RWPE2 (cell line): ENCODE measurements around the gene NHERF2.
"Not testable (repeated sequence)": the region's sequence is repeated elsewhere in the genome, so short reads cannot be mapped to it uniquely, and the experiment has no call there.

Experiments
- ATAC-seq: fragments of 200-7000 bp; cut with Tn5 transposase; 3 replicates; pipeline ENCODE4 v1.9.1; 2021; ENCODE audit warnings: low read depth
- DNase-seq: peaks from one replicate; pipeline ENCODE4 v3.0.0-alpha.2; 2020; ENCODE audit warnings: low spot score
- H3K27ac ChIP-seq: fragments of 450-650 bp; 2 replicates; pipeline ENCODE4 v1.5.1; 2017; ENCODE audit warnings: mild to moderate bottlenecking; ENCODE audit not compliant: poor library complexity, severe bottlenecking
- H3K27me3 ChIP-seq: fragments of 250-450 bp; sonication (Bioruptor Pico); 2 replicates; pipeline ENCODE4 v1.5.1; 2021; ENCODE audit warnings: mild to moderate bottlenecking, moderate library complexity; ENCODE audit not compliant: insufficient read depth, poor library complexity, severe bottlenecking
- H3K36me3 ChIP-seq: fragments of 250-450 bp; sonication (Bioruptor Pico); 2 replicates; pipeline ENCODE4 v1.5.1; 2020; ENCODE audit warnings: low read depth, mild to moderate bottlenecking, moderate library complexity
- H3K4me1 ChIP-seq: fragments of 250-450 bp; sonication (Bioruptor Pico); 2 replicates; pipeline ENCODE4 v1.5.1; 2021; ENCODE audit warnings: mild to moderate bottlenecking, moderate library complexity; ENCODE audit not compliant: insufficient read depth, poor library complexity, severe bottlenecking
- H3K4me3 ChIP-seq: fragments of 250-450 bp; sonication (Bioruptor Pico); 2 replicates; pipeline ENCODE4 v1.5.1; 2021; ENCODE audit warnings: mild to moderate bottlenecking, moderate library complexity; ENCODE audit not compliant: severe bottlenecking
- H3K9me3 ChIP-seq: fragments of 250-450 bp; sonication (Bioruptor Pico); 2 replicates; pipeline ENCODE4 v1.5.1; 2021; ENCODE audit warnings: mild to moderate bottlenecking, moderate library complexity; ENCODE audit not compliant: severe bottlenecking
- CTCF ChIP-seq: fragments of 450-650 bp; IDR thresholded peaks from one replicate; pipeline ENCODE4 v1.5.1; 2017; ENCODE audit warnings: mild to moderate bottlenecking, moderate library complexity; ENCODE audit not compliant: poor library complexity, severe bottlenecking

NHERF2 gene

GRCh38 chr16:2009164-2009711 lies 17.5 kb upstream of the NHERF2 start:
- Histone ChIP-seq H3K9me3 (no peaks in the 10 kb centered on the region), H3K4me3 (peak overlapping the region; percentile 77), H3K4me1 (peaks cover 7% of the 10 kb centered on the region), H3K27ac (peak overlapping the region; percentile 85), H3K36me3 (peaks cover 30% of the 10 kb centered on the region), H3K27me3 (no peaks in the 10 kb centered on the region)
- no peak for TF ChIP-seq CTCF
- ATAC-seq (no peak), DNase-seq (no peak)

DNA sequence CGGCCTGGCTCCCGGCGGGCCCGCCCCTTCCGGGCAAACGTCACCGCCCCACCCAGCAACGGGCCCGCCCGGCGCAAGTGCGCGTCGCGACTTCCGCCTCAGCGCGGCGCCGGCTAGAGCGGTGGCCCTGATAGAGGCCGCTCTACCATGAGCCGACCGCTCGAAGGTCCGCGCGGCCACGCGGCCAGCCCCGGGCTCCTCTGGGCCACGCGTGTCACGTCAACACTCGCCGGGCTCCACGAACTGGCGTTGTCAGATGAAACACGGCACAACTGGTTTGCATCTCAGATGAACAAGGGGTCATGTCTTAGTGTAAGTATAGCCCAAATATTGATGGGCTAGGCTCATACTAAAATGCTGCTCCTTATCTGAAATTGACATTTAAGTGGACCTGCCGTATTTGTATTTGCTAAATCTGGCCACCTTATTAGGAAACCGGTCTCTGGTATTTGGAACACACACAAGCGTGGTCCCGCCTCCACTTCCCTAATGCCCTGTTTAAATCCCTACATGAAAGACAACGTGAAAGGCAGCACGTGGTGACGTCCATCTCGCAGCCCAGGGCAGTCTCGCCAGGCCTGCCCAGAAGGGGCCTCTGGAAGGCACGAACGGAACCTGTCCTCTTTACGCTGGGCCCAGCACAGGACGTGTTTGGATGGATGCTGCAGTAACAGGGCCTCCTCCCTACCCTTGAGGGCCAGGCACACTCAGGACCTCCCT lies 16.8 kb upstream of the NHERF2 start, which contains the start of gene ZNF598:
ZNF598 (minus strand) TSS at position 31 of the 720 bp plus-strand sequence.
- Histone ChIP-seq H3K4me3 (peak within 1 kb of the TSS; percentile 77), H3K36me3 (peaks cover 25% of the 10 kb centered on the region), H3K4me1 (peaks cover 9% of the 10 kb centered on the region), H3K27me3 (no peaks in the 10 kb centered on the region), H3K9me3 (no peaks in the 10 kb centered on the region), H3K27ac (peak within 1 kb of the TSS; percentile 85)
- TF ChIP-seq CTCF: no peak
- no peak for DNase-seq
- peak; percentile 74 for ATAC-seq

GRCh38 chr16:2011726-2012125 lies 15.0 kb upstream of the NHERF2 start:
- H3K4me1 ChIP-seq: peaks cover 18% of the 10 kb centered on the region
- peaks cover 13% of the 10 kb centered on the region for H3K36me3 ChIP-seq
- H3K27ac ChIP-seq, ATAC-seq, H3K9me3 ChIP-seq, DNase-seq, H3K27me3 ChIP-seq, H3K4me3 ChIP-seq: not testable (repeated sequence)

GRCh38 chr16:2013527-2013926 lies 13.2 kb upstream of the NHERF2 start:
- Histone ChIP-seq H3K27me3 (no peaks in the 10 kb centered on the region), H3K4me3 (no peak overlapping the region), H3K36me3 (peaks cover 4% of the 10 kb centered on the region; the same call in 1 of the 2 replicates), H3K9me3 (no peaks in the 10 kb centered on the region), H3K27ac (no peak overlapping the region), H3K4me1 (peaks cover 10% of the 10 kb centered on the region)
- DNase-seq (no peak), ATAC-seq (no peak)
- no peak for TF ChIP-seq CTCF

- Histone ChIP-seq H3K36me3 (no peaks in the 10 kb centered on the region), H3K4me1 (peaks cover 10% of the 10 kb centered on the region), H3K9me3 (no peaks in the 10 kb centered on the region), H3K4me3 (no peak overlapping the region), H3K27ac (peak overlapping the region; percentile 53), H3K27me3 (peaks cover 11% of the 10 kb centered on the region)
- TF ChIP-seq CTCF: no peak
- ATAC-seq (peak; percentile 90), DNase-seq (no peak)
Measured at GRCh38 chr16:2015117-2015946, 11.4 kb upstream of the NHERF2 start.
